ENCODE measurements around the gene IL26.

DNA sequence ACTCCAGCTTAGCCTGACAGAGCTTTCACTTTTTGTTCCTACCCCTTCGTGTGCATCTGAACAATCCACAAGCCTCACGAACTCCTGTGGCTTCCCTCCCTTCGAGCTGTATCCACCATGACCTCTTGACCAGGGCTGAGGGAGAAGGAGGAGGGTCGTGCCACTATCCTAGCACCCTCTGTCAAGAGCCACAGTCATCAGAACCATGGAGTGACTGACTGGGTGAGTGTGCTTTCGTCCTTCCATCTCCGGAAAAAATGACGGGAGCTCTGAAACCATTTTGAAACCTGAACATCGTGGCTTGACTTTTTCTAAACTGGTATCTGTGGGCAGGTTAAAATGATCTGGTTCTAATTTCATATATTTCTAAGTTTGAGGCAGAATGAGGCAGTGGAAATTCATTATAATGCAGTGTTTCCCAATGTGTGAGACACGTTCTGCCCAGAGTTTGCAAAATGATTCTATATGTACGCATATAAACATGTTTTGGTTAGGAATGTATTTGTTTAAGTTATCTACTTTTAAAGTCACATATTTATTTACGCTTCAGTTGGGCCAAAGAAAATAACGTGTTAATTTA is 27.0 kb downstream of the IL26 start:
- TF ChIP-seq, protein P1, sequence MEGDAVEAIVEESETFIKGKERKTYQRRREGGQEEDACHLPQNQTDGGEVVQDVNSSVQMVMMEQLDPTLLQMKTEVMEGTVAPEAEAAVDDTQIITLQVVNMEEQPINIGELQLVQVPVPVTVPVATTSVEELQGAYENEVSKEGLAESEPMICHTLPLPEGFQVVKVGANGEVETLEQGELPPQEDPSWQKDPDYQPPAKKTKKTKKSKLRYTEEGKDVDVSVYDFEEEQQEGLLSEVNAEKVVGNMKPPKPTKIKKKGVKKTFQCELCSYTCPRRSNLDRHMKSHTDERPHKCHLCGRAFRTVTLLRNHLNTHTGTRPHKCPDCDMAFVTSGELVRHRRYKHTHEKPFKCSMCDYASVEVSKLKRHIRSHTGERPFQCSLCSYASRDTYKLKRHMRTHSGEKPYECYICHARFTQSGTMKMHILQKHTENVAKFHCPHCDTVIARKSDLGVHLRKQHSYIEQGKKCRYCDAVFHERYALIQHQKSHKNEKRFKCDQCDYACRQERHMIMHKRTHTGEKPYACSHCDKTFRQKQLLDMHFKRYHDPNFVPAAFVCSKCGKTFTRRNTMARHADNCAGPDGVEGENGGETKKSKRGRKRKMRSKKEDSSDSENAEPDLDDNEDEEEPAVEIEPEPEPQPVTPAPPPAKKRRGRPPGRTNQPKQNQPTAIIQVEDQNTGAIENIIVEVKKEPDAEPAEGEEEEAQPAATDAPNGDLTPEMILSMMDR (IDR thresholded peaks at IDR 0.05): no peak
- TF ChIP-seq EP300 (IDR thresholded peaks at IDR 0.05) (no peak), POLR2AphosphoS5 (IDR thresholded peaks at IDR 0.05) (no peak), POLR2A (IDR thresholded peaks at IDR 0.05) (no peak)

Measured in sigmoid colon (tissue), 4 donors.